ENCODE results near the gene FAM168B. TPM values are rescaled to one million over a fixed set of nuclear protein-coding genes. Genes with fewer than 3 reads are reported as not detected.

The FAM168B gene
- polyA plus RNA-seq, 1 of the 3 experiments (the other 2 are of a cell fraction), result 72.7 TPM

DNA sequence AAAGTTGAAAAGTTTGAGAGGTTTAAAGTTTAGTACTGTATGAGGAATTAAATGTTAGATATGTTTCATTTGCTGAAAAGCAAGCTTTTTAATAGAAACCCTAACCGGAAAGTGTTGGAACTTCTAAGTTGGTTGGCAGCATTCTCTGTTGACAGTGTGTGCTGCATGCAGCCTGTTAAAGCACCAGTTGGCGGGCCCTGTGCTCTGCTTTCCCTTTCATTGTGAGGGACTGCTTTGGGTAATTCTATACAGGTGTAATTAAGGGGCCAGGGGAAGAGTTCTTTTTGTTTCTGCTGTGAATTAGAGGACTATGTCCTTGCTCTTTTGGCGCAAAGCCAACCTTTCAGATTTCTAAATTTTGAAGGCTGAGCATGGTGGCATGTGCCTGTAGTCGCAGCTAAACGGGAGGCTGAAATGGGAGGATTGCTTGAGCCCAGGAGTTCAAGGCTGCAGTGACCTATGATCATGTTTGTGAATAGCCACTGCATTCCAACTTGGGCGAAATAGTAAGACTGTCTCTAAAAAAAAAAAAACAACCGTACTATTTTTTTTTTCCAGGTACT, 32.0 kb upstream of the FAM168B start:
- Histone ChIP-seq H3K4me2 (no peak overlapping the region), H3K36me3 (replicated peaks in 1 of 2; ENCODE audit: control insufficient read depth in 1 of 2, insufficient read depth in 2 of 2, low read length in 1 of 2) (peaks cover 38% of the 10 kb centered on the region in 2 experiments), H3K9me3 (no peaks in the 10 kb centered on the region), H3K27me3 (ENCODE audit: insufficient read depth) (no peaks in the 10 kb centered on the region), H4K20me1 (ENCODE audit: insufficient read depth) (peaks cover 10% of the 10 kb centered on the region), H3K27ac (ENCODE audit: low read depth in 2 of 2, low read length in 1 of 2) (no peak overlapping the region), H3K9me2 (no peaks in the 10 kb centered on the region), H3K4me1 (ENCODE audit: control insufficient read depth in 1 of 2, insufficient read depth in 2 of 2, low read depth in 1 of 2, low read length in 1 of 2) (no peaks in the 10 kb centered on the region), H3K4me3 (ENCODE audit: low read depth in 2 of 2, low read length in 1 of 2) (no peak overlapping the region), H2AFZ (ENCODE audit: low read depth) (no peak overlapping the region), H3K79me2 (ENCODE audit: insufficient read depth) (peaks cover 47% of the 10 kb centered on the region), H3F3A (replicated peaks; ENCODE audit: insufficient read depth) (no peaks in the 10 kb centered on the region), H3K9ac (no peak overlapping the region)
- WGBS (ENCODE audit: low lambda C conversion rate), result 96% methylated on average over 7 of the region's 7 CpGs
- no peak for DNase-seq
- TF ChIP-seq, protein P1, sequence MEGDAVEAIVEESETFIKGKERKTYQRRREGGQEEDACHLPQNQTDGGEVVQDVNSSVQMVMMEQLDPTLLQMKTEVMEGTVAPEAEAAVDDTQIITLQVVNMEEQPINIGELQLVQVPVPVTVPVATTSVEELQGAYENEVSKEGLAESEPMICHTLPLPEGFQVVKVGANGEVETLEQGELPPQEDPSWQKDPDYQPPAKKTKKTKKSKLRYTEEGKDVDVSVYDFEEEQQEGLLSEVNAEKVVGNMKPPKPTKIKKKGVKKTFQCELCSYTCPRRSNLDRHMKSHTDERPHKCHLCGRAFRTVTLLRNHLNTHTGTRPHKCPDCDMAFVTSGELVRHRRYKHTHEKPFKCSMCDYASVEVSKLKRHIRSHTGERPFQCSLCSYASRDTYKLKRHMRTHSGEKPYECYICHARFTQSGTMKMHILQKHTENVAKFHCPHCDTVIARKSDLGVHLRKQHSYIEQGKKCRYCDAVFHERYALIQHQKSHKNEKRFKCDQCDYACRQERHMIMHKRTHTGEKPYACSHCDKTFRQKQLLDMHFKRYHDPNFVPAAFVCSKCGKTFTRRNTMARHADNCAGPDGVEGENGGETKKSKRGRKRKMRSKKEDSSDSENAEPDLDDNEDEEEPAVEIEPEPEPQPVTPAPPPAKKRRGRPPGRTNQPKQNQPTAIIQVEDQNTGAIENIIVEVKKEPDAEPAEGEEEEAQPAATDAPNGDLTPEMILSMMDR (IDR thresholded peaks at IDR 0.05), result no peak
- TF ChIP-seq, protein P2, sequence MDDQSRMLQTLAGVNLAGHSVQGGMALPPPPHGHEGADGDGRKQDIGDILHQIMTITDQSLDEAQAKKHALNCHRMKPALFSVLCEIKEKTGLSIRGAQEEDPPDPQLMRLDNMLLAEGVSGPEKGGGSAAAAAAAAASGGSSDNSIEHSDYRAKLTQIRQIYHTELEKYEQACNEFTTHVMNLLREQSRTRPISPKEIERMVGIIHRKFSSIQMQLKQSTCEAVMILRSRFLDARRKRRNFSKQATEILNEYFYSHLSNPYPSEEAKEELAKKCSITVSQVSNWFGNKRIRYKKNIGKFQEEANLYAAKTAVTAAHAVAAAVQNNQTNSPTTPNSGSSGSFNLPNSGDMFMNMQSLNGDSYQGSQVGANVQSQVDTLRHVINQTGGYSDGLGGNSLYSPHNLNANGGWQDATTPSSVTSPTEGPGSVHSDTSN (IDR thresholded peaks at IDR 0.05), result no peak
- TF ChIP-seq, protein P3, sequence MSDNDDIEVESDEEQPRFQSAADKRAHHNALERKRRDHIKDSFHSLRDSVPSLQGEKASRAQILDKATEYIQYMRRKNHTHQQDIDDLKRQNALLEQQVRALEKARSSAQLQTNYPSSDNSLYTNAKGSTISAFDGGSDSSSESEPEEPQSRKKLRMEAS (IDR thresholded peaks at IDR 0.05; ENCODE audit: low read depth), result no peak
- TF ChIP-seq ELF1 (IDR thresholded peaks at IDR 0.05) (no peak), MEF2A (IDR thresholded peaks at IDR 0.05; ENCODE audit: borderline replicate concordance, low read depth) (no peak), POLR2AphosphoS5 (IDR thresholded peaks at IDR 0.05; ENCODE audit: low read depth, low read length) (no peak), FOXJ3 (CRISPR knock-in tag; IDR thresholded peaks at IDR 0.05) (no peak), CHD2 (IDR thresholded peaks at IDR 0.05; ENCODE audit: low read length, partially characterized antibody) (no peak)
- ChIA-PET CTCF (interaction anchor here (1.0 kb wide), 1 partner anchor 29 kb away, joined by 3 read pairs; no protein-coding TSS in a partner anchor), POLR2A (no interaction called here)

DNA sequence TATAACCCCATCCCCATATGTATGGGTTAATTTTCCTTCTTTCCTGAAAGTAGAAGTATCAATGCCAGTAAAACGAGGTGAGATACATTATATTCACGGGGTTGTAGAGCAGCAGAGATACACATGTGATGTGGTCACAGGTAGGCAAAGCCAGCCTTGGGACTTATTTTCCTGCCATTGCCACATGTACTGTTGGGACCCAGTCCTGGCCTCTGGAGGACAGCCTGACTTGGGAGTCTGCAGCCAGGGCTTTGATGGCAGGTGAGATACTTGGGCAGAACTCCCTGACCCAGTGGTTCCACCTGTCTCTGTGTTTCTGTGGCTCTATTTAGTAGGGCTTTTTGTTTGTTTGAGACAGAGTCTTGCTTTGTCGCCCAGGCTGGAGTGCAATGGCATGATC, 29.9 kb upstream of the FAM168B start:
- CTCF ChIA-PET, result no interaction called here
- Histone ChIP-seq H3K4me2 (no peak overlapping the region), H3K4me3 (ENCODE audit: low read depth in 2 of 2, low read length in 1 of 2) (no peak overlapping the region), H3K27me3 (ENCODE audit: insufficient read depth) (no peaks in the 10 kb centered on the region), H3K36me3 (replicated peaks in 1 of 2; ENCODE audit: control insufficient read depth in 1 of 2, insufficient read depth in 2 of 2, low read length in 1 of 2) (peaks cover 22 to 28% of the 10 kb centered on the region in 2 experiments), H3K79me2 (ENCODE audit: insufficient read depth) (peaks cover 68% of the 10 kb centered on the region), H3K27ac (ENCODE audit: low read depth in 2 of 2, low read length in 1 of 2) (no peak overlapping the region), H3K9ac (no peak overlapping the region), H3K9me3 (no peaks in the 10 kb centered on the region), H3K4me1 (ENCODE audit: control insufficient read depth in 1 of 2, insufficient read depth in 2 of 2, low read depth in 1 of 2, low read length in 1 of 2) (no peaks in the 10 kb centered on the region), H4K20me1 (ENCODE audit: insufficient read depth) (peaks cover 22% of the 10 kb centered on the region), H3K9me2 (no peaks in the 10 kb centered on the region), H2AFZ (ENCODE audit: low read depth) (no peak overlapping the region), H3F3A (replicated peaks; ENCODE audit: insufficient read depth) (no peaks in the 10 kb centered on the region)
- POLR2A ChIA-PET, result no interaction called here
- TF ChIP-seq, protein P4, sequence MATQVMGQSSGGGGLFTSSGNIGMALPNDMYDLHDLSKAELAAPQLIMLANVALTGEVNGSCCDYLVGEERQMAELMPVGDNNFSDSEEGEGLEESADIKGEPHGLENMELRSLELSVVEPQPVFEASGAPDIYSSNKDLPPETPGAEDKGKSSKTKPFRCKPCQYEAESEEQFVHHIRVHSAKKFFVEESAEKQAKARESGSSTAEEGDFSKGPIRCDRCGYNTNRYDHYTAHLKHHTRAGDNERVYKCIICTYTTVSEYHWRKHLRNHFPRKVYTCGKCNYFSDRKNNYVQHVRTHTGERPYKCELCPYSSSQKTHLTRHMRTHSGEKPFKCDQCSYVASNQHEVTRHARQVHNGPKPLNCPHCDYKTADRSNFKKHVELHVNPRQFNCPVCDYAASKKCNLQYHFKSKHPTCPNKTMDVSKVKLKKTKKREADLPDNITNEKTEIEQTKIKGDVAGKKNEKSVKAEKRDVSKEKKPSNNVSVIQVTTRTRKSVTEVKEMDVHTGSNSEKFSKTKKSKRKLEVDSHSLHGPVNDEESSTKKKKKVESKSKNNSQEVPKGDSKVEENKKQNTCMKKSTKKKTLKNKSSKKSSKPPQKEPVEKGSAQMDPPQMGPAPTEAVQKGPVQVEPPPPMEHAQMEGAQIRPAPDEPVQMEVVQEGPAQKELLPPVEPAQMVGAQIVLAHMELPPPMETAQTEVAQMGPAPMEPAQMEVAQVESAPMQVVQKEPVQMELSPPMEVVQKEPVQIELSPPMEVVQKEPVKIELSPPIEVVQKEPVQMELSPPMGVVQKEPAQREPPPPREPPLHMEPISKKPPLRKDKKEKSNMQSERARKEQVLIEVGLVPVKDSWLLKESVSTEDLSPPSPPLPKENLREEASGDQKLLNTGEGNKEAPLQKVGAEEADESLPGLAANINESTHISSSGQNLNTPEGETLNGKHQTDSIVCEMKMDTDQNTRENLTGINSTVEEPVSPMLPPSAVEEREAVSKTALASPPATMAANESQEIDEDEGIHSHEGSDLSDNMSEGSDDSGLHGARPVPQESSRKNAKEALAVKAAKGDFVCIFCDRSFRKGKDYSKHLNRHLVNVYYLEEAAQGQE (IDR thresholded peaks at IDR 0.05; ENCODE audit: low read depth, low read length), result no peak
- TF ChIP-seq ELF1 (IDR thresholded peaks at IDR 0.05), result no peak
- TF ChIP-seq, protein P5, sequence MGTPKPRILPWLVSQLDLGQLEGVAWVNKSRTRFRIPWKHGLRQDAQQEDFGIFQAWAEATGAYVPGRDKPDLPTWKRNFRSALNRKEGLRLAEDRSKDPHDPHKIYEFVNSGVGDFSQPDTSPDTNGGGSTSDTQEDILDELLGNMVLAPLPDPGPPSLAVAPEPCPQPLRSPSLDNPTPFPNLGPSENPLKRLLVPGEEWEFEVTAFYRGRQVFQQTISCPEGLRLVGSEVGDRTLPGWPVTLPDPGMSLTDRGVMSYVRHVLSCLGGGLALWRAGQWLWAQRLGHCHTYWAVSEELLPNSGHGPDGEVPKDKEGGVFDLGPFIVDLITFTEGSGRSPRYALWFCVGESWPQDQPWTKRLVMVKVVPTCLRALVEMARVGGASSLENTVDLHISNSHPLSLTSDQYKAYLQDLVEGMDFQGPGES (IDR thresholded peaks at IDR 0.05; ENCODE audit: low read depth, low read length), result no peak
- no peak for TF ChIP-seq EZH2phosphoT487 (IDR thresholded peaks at IDR 0.05; ENCODE audit: borderline replicate concordance, low read depth)
- no peak for TF ChIP-seq POLR2AphosphoS5 (IDR thresholded peaks at IDR 0.05; ENCODE audit: low read depth, low read length)
- TF ChIP-seq MEF2A (IDR thresholded peaks at IDR 0.05; ENCODE audit: borderline replicate concordance, low read depth), result no peak
- TF ChIP-seq NFIC (IDR thresholded peaks at IDR 0.05; ENCODE audit: borderline replicate concordance), result no peak
- TF ChIP-seq EP300 (IDR thresholded peaks at IDR 0.05; ENCODE audit: borderline replicate concordance in 1 of 2, low read depth in 1 of 2, low read length in 1 of 2), result no peak
- TF ChIP-seq NRF1 (IDR thresholded peaks at IDR 0.05; ENCODE audit: low read depth, low read length), result no peak
- TF ChIP-seq, protein P2 (IDR thresholded peaks at IDR 0.05), result no peak
- TF ChIP-seq JUND (IDR thresholded peaks at IDR 0.05), result no peak
- TF ChIP-seq CHD2 (IDR thresholded peaks at IDR 0.05; ENCODE audit: low read length, partially characterized antibody), result no peak
- TF ChIP-seq FOSL2 (IDR thresholded peaks at IDR 0.05; ENCODE audit: borderline replicate concordance, low read depth), result no peak
- no peak for TF ChIP-seq MXI1 (IDR thresholded peaks at IDR 0.05; ENCODE audit: low read depth, low read length)
- WGBS (ENCODE audit: low lambda C conversion rate), result 96% methylated on average over 3 of the region's 3 CpGs
- DNase-seq, result no peak

All from SK-N-SH (cell line).